ENCODE data around the gene USP36. TPM values are rescaled to one million over a fixed set of nuclear protein-coding genes. Genes with fewer than 3 reads are reported as not detected.

USP36 gene
- polyA plus RNA-seq, 3 donors: 4.4 to 30.0 (median 6.1) TPM

- no peaks in the 10 kb centered on the region for H3K79me2 ChIP-seq (ENCODE audit: insufficient read depth, low read length)
- no peak overlapping the region for H3K4me3 ChIP-seq (replicated peaks in 1 of 3; ENCODE audit: low read depth in 2 of 3, low read length in 3 of 3)
- Mint-ChIP-seq H3K27me3 (ENCODE audit: low read depth in 3 of 3) (peaks cover 0 to 3% (median 1%) of the 10 kb centered on the region in 3 donors), H3K27ac (peak overlapping the region in 3 of 7 donors; percentile 15 to 50 (median 23)), H3K4me1 (peaks cover 18% of the 10 kb centered on the region), H3K36me3 (peaks cover 82 to 88% of the 10 kb centered on the region in 2 donors), H3K4me3 (no peak overlapping the region), H3K9me3 (no peaks in the 10 kb centered on the region)
- no peaks in the 10 kb centered on the region for H3K9me3 ChIP-seq (replicated peaks in 1 of 2; ENCODE audit: control insufficient read depth in 1 of 2, insufficient read depth in 1 of 2, low read length in 2 of 2)
- no peak overlapping the region for H3K4me2 ChIP-seq (replicated peaks; ENCODE audit: extremely low read depth, low read length, poor library complexity, severe bottlenecking)
- DNase-seq: no peak
- peaks cover 9 to 10% of the 10 kb centered on the region in 2 donors for H3K4me1 ChIP-seq (ENCODE audit: control insufficient read depth in 1 of 2, insufficient read depth in 2 of 2, low read length in 2 of 2)
- no peaks in the 10 kb centered on the region for H3K27me3 ChIP-seq (ENCODE audit: control insufficient read depth in 2 of 2, insufficient read depth in 2 of 2, low read length in 2 of 2)
- intact Hi-C loops (cut with micrococcal nuclease): no loop called here
- H4K20me1 ChIP-seq (ENCODE audit: insufficient read depth, low read length): peaks cover 21% of the 10 kb centered on the region
- TF ChIP-seq CTCF (IDR thresholded peaks at IDR 0.05): no peak
- no peak overlapping the region for H2AFZ ChIP-seq (ENCODE audit: insufficient read depth, low read depth, low read length, poor library complexity, severe bottlenecking)
- H3K27ac ChIP-seq (ENCODE audit: low read depth in 1 of 2, low read length in 2 of 2): no peak overlapping the region
- H3K9ac ChIP-seq (ENCODE audit: insufficient read depth, low read length, poor library complexity, severe bottlenecking): no peak overlapping the region
- H3K36me3 ChIP-seq (replicated peaks in 1 of 2; ENCODE audit: control insufficient read depth in 1 of 2, insufficient read depth in 2 of 2, low read length in 2 of 2): peaks cover 49 to 79% of the 10 kb centered on the region in 2 donors
- 90% methylated on average over 15 of the region's 18 CpGs for WGBS (ENCODE audit: insufficient coverage)
These were observed 40.3 kb downstream of the USP36 start for GRCh38 chr17:78800132-78800931.

DNA sequence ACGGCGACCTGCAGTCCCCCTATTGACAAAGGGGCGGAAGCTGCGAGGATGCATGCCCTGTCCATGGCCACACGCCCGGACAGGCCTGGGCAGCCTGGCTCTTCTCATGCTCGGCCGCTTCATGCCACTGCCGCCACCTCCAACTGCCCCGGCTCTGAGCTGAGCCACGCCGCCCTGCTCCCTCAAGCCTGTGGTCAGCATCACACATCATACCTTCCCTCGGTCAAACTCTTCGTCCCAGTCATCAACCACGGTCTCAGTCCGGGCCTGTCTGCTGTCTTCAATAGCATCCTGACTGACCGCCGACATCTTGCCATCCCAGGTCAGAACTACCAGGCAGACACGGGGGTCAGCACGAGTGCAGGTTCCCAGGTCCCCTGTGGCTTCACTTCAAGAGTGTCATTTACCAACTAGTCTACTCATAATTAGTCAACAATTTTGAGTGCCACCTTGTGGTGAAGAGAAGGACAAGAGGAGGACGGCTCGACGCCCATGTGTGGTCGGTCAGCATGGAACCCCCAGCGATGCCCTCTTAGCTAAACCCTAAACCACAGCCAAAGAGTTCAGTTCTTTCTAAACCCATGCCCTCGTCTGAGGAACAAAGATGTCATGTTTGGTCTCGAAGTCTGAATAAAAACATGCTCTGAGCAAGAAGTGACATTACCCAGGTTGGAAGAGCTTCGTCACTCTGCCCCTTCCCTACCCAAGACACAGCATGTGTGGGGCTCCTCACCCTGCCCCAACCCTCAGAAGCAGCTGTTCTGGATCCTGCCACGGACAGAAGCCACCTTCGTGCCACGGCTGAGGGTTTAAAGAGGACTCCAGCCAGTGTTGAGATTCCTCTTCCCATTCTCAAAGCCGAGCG lies 41.7 kb downstream of the USP36 start:
- peaks cover 9 to 10% of the 10 kb centered on the region in 2 donors for H3K4me1 ChIP-seq (ENCODE audit: control insufficient read depth in 1 of 2, insufficient read depth in 2 of 2, low read length in 2 of 2)
- peaks cover 14% of the 10 kb centered on the region for H3K4me1 Mint-ChIP-seq
- peak; percentile 56 for TF ChIP-seq CTCF (IDR thresholded peaks at IDR 0.05)
- WGBS (ENCODE audit: insufficient coverage): 86% methylated on average over 28 of the region's 33 CpGs
- no peaks in the 10 kb centered on the region for H3K9me3 ChIP-seq (replicated peaks in 1 of 2; ENCODE audit: control insufficient read depth in 1 of 2, insufficient read depth in 1 of 2, low read length in 2 of 2)
- H3K4me2 ChIP-seq (replicated peaks; ENCODE audit: extremely low read depth, low read length, poor library complexity, severe bottlenecking): no peak overlapping the region
- peak overlapping the region in 4 of 7 donors; percentile 22 to 83 (median 80) for H3K27ac Mint-ChIP-seq
- H3K27me3 Mint-ChIP-seq (ENCODE audit: low read depth in 3 of 3): peaks cover 0 to 1% (median 0%) of the 10 kb centered on the region in 3 donors
- H3K27me3 ChIP-seq (ENCODE audit: control insufficient read depth in 2 of 2, insufficient read depth in 2 of 2, low read length in 2 of 2): no peaks in the 10 kb centered on the region
- H4K20me1 ChIP-seq (ENCODE audit: insufficient read depth, low read length): peaks cover 21% of the 10 kb centered on the region
- H3K9me3 Mint-ChIP-seq: no peaks in the 10 kb centered on the region
- intact Hi-C loops (cut with micrococcal nuclease): no loop called here
- no peak overlapping the region for H3K27ac ChIP-seq (ENCODE audit: low read depth in 1 of 2, low read length in 2 of 2)
- H3K4me3 ChIP-seq (replicated peaks in 1 of 3; ENCODE audit: low read depth in 2 of 3, low read length in 3 of 3): no peak overlapping the region
- H3K9ac ChIP-seq (ENCODE audit: insufficient read depth, low read length, poor library complexity, severe bottlenecking): no peak overlapping the region
- DNase-seq: peak in 2 of 3 donors; percentile 26 to 32
- H2AFZ ChIP-seq (ENCODE audit: insufficient read depth, low read depth, low read length, poor library complexity, severe bottlenecking): no peak overlapping the region
- peaks cover 86 to 94% of the 10 kb centered on the region in 2 donors for H3K36me3 Mint-ChIP-seq
- H3K79me2 ChIP-seq (ENCODE audit: insufficient read depth, low read length): no peaks in the 10 kb centered on the region
- no peak overlapping the region for H3K4me3 Mint-ChIP-seq
- peaks cover 51 to 83% of the 10 kb centered on the region in 2 donors for H3K36me3 ChIP-seq (replicated peaks in 1 of 2; ENCODE audit: control insufficient read depth in 1 of 2, insufficient read depth in 2 of 2, low read length in 2 of 2)

All from CD14-positive monocyte (primary cell).